Ramos (cell line): ENCODE measurements around the gene HECTD2.
"Not testable (repeated sequence)": the region's sequence is repeated elsewhere in the genome, so short reads cannot be mapped to it uniquely, and the experiment has no call there.

Experiments
- in situ Hi-C: fragments of 300-500 bp; cut with MboI; formaldehyde crosslinking; loops from one replicate; pipeline ENCODE4 v1.14.3; 2022; ENCODE audit warnings: low sequenced_read_pairs; ENCODE audit not compliant: unreplicated experiment

Gene HECTD2

GRCh38 chr10:91411621-91412020, 1.5 kb downstream of the HECTD2 start:
- in situ Hi-C loops, result no loop called here

DNA sequence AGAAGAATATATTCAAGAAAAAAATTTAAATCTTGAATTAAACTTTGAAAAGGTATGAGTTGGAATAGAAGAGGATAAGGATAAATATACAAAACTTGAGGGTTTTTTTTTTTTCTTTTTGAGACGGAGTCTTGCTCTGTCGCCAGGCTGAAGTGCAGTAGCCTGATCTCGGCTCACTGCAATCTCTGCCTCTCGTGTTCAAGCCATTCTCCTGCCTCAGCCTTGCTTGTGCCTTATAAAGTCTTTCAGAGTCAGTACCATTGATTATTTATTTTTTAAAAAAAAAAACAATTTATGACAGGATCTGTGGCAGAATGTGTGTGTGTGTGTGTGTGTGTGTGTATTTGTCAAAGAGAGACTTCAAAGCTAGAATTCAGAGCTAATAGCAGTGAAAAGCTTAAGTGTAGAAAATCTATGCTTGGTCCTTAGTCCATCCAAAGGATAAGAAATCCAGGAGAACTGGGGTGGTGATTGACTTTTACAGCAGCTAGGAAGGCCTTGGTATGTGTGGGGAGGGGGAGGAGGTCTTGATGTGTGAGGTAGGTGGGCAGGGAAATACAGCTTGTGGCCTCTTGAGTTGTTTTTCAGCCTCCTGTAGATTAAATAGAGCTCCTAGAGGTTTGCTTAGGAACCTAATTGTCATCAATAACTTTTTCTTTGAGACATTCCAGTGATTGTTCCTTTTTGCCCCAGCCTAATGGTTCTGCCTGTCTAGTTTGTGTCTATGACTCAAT, 2.4 kb downstream of the HECTD2 start:
- in situ Hi-C loops, result no loop called here

GRCh38 chr10:91415816-91416215, 5.7 kb downstream of the HECTD2 start:
- in situ Hi-C loops, result no loop called here

DNA sequence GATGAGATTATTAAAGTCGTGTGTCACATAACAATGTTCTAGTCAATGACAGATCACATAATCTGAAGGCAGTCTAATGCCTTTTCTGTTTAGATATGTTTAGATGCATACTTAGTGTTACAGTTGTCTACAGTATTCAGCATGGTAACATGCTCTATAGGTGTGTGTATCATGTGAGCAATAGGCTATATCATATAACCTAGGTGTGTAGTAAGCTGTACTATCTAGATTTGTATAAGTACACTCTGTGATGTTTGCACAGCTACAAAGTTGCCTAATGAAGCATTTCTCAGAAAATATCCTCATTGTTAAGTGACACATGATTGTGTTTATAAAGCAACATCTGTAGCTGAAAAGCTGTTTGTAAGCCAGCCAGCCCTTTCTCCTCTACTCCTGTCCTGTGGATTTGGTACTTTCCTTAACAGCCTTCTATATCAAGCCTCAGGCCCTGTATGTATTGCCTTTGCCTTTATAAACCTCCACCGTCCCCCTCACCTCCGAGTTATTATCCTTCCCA, 6.3 kb downstream of the HECTD2 start:
- in situ Hi-C loops, result no loop called here

GRCh38 chr10:91418416-91418815, 8.3 kb downstream of the HECTD2 start:
- in situ Hi-C loops, result no loop called here

DNA sequence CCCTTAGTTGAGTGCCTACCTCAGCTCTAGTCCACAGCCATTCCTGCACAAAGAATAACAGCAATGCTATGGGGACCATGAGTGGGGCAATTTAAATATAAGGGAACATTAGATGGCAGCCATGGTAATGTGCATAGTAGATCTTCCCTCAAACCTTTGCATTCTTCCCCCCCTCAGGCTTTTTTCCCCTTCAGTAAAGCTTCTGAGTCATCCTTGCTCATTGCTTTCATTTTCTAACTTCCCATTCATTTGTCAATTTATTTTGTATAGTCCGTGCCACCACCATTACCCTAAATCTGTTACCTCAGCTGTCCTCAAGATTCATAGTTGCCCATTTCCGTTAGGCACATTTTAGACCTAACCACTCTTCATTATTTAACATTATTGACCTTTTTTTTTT, 10.7 kb downstream of the HECTD2 start:
- in situ Hi-C loops, result no loop called here

- in situ Hi-C loops, result no loop called here
Measured at GRCh38 chr10:91422915-91423314, 12.8 kb downstream of the HECTD2 start.

- in situ Hi-C loops, result no loop called here
Measured at GRCh38 chr10:91424016-91424415, 13.9 kb downstream of the HECTD2 start.

DNA sequence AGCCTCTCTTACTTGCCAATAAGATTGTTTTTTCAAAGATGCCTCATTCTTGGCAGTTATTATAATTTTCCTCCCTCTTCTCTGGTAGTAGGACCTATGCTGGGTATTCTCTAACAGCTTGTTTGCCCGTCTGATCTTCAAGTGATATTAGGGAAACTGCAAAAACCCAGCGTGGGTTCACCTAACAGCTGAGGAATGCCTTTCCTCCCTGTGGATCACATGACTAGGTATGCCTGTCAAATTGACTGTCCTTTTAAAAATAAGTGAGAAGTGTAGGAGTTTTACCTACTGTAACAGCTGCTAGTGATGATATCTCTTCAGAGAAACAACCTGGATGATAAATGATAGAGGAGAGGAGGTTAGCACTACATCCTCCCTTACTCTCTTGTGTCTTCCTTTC, 22.0 kb downstream of the HECTD2 start:
- in situ Hi-C loops, result no loop called here

DNA sequence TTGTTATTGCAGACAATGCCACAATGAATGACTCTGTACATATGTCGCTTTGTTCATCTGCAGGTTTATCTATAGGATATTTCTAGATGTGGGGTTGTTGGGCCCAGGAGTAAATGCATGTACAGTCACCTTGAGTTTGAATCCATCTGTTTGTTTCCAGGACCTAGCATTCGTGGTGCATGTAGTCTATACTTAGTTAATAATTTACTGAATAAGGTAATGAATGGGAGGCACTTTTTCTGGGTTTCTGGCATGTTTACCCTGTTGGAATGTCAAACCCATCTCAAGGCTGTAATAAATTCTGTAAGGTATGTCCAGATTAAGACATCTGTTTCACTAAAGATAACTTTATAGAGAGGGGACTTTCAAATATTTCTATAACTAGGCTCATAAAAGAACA, 23.5 kb downstream of the HECTD2 start:
- in situ Hi-C loops, result no loop called here

- in situ Hi-C loops, result no loop called here
Measured at GRCh38 chr10:91434041-91434440, 23.9 kb downstream of the HECTD2 start.

- in situ Hi-C loops, result no loop called here
Measured at GRCh38 chr10:91435241-91435640, 25.1 kb downstream of the HECTD2 start.

DNA sequence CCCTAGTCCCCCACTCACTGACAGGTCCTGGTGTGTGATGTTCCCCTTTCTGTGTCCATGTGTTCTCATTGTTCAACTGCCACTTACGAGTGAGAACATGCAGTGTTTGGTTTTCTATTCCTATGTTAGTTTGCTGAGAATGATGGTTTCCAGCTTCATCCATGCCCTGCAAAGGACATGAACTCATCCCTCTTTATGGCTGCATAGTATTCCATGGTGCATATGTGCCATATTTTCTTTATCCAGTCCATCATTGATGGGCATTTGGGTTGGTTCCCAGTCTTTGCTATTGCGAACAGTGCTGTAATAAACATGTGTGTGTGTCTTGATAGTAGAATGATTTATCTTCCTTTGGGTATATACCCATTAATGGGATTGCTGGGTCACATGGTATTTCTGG, 28.1 kb downstream of the HECTD2 start:
- in situ Hi-C loops, result not testable (repeated sequence)

DNA sequence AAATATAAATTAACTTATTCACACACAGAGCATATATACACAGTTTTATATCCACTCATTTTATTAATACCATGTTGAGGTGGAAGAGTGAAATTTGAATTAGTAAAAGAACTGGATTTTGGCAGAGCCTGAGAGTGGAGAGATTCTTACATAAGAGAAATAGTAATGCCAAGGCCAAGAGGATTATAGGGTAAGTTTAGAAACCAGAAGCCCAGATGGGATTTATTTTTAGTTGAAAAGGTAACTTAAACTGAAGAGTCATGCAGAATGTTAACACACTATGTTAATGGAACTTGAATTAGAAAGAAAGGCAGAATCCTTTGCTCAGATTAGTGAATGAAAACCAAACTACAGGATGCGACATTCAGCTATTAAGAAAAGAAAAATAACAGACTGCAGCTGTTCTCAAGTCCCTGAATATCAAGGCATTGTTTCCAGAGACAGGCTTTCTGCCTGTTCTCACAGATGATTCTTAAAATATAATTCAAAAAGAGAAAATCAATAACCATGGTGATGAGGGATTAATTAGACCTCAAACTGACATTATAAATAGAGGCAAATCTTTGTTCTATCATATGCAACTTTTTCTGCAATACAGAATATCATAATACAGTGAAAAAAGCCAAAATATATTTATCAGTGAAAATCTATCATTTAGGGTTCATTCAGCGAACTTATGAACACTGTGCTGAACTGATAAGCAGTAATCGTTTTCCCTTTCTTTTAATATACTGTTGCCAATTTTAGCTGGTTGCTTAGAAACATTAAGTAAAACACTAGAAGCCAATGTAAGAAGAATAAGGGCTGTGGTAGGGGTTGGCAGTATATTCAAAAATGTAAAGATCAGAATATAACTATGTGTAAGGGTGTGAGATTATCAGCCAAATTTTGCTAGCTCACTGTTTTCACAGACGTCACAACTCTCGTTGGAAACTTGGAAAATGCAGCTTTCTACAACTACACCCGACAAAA, 34.4 kb downstream of the HECTD2 start:
- in situ Hi-C loops, result no loop called here

GRCh38 chr10:91452063-91452462, 41.9 kb downstream of the HECTD2 start:
- in situ Hi-C loops, result no loop called here

DNA sequence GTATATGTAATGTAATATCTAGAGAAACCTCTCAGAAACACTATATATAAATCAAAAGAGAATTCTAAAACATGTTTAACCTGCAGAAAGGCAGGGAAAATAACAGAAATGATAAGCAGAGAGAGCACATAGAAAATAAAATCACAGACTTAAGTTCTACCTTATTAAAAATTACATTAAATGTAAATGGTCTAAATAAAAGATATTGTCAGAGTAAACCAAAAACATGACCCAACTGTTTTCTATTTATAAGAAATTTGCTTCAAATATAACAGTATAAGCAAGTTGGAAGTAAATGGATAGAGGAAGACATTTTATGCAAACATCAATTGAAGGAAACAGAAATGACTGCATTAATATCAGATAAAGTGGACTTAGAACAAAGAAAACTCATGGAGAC, 43.4 kb downstream of the HECTD2 start:
- in situ Hi-C loops, result no loop called here

GRCh38 chr10:91455135-91455534, 45.0 kb downstream of the HECTD2 start:
- in situ Hi-C loops, result not testable (repeated sequence)

- in situ Hi-C loops, result no loop called here
Measured at GRCh38 chr10:91460681-91461080, 50.5 kb downstream of the HECTD2 start.

GRCh38 chr10:91462423-91462822, 52.3 kb downstream of the HECTD2 start:
- in situ Hi-C loops, result no loop called here

GRCh38 chr10:91464500-91464899, 54.4 kb downstream of the HECTD2 start:
- in situ Hi-C loops, result no loop called here

- in situ Hi-C loops, result no loop called here
Measured at GRCh38 chr10:91465261-91465660, 55.1 kb downstream of the HECTD2 start.
